Nephron (organoid): ENCODE data around the gene MOB3B.

Source experiments
- H3K27ac Mint-ChIP-seq, 3 experiments: 2 replicates each; pipeline ENCODE4 v1.8.0; 2020; ENCODE audit warnings: mixed read lengths in 3 of 3, mild to moderate bottlenecking in 2 of 3, moderate library complexity in 1 of 3
- H3K27me3 Mint-ChIP-seq: 2 replicates; pipeline ENCODE4 v1.8.0; 2021; ENCODE audit warnings: low read depth, mild to moderate bottlenecking, moderate library complexity, mixed read lengths
- H3K36me3 Mint-ChIP-seq: 2 replicates; pipeline ENCODE4 v1.8.0; 2020; ENCODE audit warnings: low read depth, mixed read lengths
- H3K4me1 Mint-ChIP-seq: 2 replicates; pipeline ENCODE4 v1.8.0; 2020; ENCODE audit warnings: mixed read lengths
- H3K4me3 Mint-ChIP-seq, 3 experiments: 2 replicates each; pipeline ENCODE4 v1.8.0; 2020; ENCODE audit warnings: mild to moderate bottlenecking in 3 of 3, mixed read lengths in 3 of 3, moderate library complexity in 2 of 3
- H3K9me3 Mint-ChIP-seq: 2 replicates; pipeline ENCODE4 v1.8.0; 2020; ENCODE audit warnings: mixed read lengths
- TF ChIP-seq, protein P1 (sequence below), 3 experiments: fragments of 200-600 bp; sonication (generic); IDR thresholded peaks; one replicate each; pipeline ENCODE4 v1.5.0; 2021; ENCODE audit warnings: antibody characterized with exemption in 3 of 3; ENCODE audit not compliant: unreplicated experiment in 3 of 3

MOB3B gene

DNA sequence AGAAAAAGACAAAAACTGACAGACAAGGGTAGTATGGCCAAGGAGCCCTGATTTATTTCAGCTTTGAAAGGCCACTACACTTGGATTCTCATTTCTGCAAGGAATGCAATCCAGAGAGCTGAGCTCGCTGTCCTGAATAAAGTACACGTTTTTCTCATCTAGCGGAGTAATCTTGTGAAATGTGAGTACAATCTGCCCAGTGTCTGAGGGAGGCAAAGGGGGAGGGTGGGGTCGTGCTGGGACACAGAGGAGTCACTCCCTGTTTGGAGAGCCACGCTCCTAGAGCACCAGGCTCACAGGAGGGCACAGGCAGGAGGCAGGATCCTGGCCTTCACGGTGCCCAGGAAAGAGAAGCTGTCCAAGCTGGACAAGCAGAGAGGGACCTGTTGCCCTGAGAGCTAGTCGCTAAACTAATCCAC, 56.5 kb downstream of the MOB3B start:
- H3K9me3 Mint-ChIP-seq: peaks cover 2% of the 10 kb centered on the region
- H3K27me3 Mint-ChIP-seq: no peaks in the 10 kb centered on the region
- H3K27ac Mint-ChIP-seq: peak overlapping the region; percentile 16 to 55 (median 39)
- peaks cover 50% of the 10 kb centered on the region for H3K4me1 Mint-ChIP-seq
- TF ChIP-seq, protein P1, sequence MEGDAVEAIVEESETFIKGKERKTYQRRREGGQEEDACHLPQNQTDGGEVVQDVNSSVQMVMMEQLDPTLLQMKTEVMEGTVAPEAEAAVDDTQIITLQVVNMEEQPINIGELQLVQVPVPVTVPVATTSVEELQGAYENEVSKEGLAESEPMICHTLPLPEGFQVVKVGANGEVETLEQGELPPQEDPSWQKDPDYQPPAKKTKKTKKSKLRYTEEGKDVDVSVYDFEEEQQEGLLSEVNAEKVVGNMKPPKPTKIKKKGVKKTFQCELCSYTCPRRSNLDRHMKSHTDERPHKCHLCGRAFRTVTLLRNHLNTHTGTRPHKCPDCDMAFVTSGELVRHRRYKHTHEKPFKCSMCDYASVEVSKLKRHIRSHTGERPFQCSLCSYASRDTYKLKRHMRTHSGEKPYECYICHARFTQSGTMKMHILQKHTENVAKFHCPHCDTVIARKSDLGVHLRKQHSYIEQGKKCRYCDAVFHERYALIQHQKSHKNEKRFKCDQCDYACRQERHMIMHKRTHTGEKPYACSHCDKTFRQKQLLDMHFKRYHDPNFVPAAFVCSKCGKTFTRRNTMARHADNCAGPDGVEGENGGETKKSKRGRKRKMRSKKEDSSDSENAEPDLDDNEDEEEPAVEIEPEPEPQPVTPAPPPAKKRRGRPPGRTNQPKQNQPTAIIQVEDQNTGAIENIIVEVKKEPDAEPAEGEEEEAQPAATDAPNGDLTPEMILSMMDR (IDR thresholded peaks at IDR 0.05; ENCODE audit: unreplicated experiment in 3 of 3): no peak
- H3K36me3 Mint-ChIP-seq: peaks cover 15% of the 10 kb centered on the region
- no peak overlapping the region for H3K4me3 Mint-ChIP-seq

DNA sequence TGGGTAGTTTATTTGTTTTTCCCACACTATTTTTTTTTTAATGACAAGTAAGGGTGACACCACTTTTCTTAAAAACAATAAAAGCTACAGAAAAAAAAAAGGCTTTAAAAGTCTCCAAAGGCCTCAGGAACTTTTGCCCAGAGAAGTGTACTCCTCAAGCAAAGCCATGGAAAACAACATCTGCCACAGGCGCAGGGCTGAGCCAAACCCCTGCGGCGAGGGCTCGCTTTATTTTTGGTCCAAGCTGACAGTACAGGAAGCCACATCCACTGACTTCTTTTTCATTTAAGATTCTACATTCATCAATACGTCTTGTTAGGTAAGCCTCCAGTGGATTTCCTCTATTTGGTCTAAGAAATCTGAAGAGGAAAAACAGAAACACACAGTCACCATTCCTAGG, 57.4 kb downstream of the MOB3B start:
- H3K27ac Mint-ChIP-seq: peak overlapping the region in 1 of 3 experiments; percentile 39
- H3K36me3 Mint-ChIP-seq: peaks cover 11% of the 10 kb centered on the region
- no peak overlapping the region for H3K4me3 Mint-ChIP-seq
- TF ChIP-seq, protein P1 (IDR thresholded peaks at IDR 0.05; ENCODE audit: unreplicated experiment in 3 of 3): no peak
- no peaks in the 10 kb centered on the region for H3K27me3 Mint-ChIP-seq
- H3K9me3 Mint-ChIP-seq: no peaks in the 10 kb centered on the region
- H3K4me1 Mint-ChIP-seq: peaks cover 48% of the 10 kb centered on the region

DNA sequence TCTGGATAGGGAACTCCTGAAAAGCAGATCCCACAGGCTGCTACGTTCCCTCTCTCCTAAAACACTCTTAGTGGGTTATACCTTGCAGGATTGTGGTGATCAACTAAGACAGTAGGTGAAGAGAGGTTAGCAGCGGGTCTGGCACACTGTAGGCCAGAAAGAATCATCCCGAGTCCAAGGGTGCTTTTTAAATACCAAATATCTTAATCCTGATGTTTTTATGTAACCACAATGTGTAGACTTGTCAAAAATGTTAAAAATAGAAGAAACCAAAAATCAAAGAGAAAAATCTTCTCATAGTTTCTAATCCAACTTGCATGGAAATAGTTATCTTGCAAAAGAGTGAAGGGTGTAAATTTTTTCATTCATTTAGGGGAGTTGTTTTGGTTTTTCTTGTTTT, 57.8 kb downstream of the MOB3B start:
- H3K4me1 Mint-ChIP-seq: peaks cover 44% of the 10 kb centered on the region
- H3K9me3 Mint-ChIP-seq: no peaks in the 10 kb centered on the region
- TF ChIP-seq, protein P1 (IDR thresholded peaks at IDR 0.05; ENCODE audit: unreplicated experiment in 3 of 3): no peak
- H3K27ac Mint-ChIP-seq: peak overlapping the region in 2 of 3 experiments; percentile 39 to 47
- H3K4me3 Mint-ChIP-seq: no peak overlapping the region
- peaks cover 7% of the 10 kb centered on the region for H3K36me3 Mint-ChIP-seq
- no peaks in the 10 kb centered on the region for H3K27me3 Mint-ChIP-seq

DNA sequence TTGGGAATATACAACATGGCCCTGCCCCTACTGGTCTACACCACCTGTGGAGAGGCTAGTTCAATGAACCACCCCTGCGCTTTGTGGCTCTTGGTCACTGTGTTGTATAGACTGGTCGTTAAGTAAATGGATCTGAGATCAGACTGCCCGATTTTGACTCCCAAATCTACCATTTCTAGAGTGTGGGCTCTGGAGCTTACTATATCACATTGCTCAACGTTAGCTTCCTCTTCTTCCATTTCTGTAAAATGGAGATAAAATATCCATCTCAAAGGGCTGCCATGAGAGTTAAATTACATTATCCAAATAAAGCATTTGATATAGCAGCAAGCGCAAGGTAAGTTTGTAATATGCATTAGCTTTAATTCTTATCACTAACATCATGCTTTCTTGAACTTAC, 58.2 kb downstream of the MOB3B start:
- Mint-ChIP-seq H3K4me3 (no peak overlapping the region), H3K4me1 (peaks cover 44% of the 10 kb centered on the region), H3K27ac (peak overlapping the region in 2 of 3 experiments; percentile 18 to 39), H3K36me3 (peaks cover 9% of the 10 kb centered on the region), H3K9me3 (no peaks in the 10 kb centered on the region), H3K27me3 (no peaks in the 10 kb centered on the region)
- TF ChIP-seq, protein P1 (IDR thresholded peaks at IDR 0.05; ENCODE audit: unreplicated experiment in 3 of 3): no peak

DNA sequence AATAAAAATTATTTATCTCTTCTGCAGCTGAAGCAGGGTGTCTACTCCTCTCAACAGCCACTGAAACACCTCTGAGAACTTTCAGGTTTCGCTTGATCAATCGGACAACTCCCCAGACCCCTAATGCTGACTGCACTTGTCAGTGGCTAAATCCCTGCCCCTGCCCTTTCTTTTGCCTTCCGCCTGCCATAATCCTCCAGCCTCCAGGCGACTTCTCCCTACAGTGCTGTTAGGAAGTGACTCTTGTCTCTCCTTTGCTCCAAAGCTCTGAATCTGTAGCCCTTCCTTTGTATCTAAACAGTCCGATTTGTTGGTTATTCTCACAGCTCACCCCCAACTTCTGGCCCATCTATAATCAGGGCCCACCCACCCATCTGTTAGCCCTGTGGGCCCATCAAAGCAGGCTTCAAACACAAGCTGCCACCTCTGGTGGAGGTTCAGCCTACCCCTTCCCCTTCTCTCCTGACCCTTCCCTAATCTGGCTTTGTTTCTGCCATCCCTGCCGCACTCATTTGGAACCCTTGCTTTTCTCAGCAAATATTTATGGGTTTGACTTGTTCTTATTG, 59.2 kb downstream of the MOB3B start:
- peaks cover 14% of the 10 kb centered on the region for H3K36me3 Mint-ChIP-seq
- TF ChIP-seq, protein P1 (IDR thresholded peaks at IDR 0.05; ENCODE audit: unreplicated experiment in 3 of 3): no peak
- H3K4me1 Mint-ChIP-seq: peaks cover 44% of the 10 kb centered on the region
- peak overlapping the region; percentile 12 to 74 (median 50) for H3K27ac Mint-ChIP-seq
- H3K4me3 Mint-ChIP-seq: peak overlapping the region in 1 of 3 experiments; percentile 2
- H3K9me3 Mint-ChIP-seq: no peaks in the 10 kb centered on the region
- H3K27me3 Mint-ChIP-seq: no peaks in the 10 kb centered on the region

DNA sequence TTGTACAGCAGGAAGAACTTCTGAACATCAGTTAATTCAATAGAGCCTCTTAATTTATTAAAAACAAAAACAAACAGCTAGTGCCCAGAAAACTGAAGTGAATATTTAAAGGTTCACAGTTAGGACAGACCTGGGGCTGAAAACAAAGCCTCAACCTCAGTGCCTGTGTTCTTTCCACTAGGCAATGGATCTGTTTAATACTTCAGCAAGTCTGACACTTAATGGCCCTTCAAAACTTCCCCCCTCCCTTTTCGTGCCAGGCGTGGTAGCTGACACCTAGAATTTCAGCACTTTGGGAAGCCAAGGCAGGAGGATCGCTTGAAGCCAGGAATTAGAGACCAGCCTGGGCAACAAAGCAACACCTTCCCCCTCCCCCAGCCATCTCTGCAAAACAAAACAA, 60.1 kb downstream of the MOB3B start:
- peak overlapping the region; percentile 31 to 65 (median 41) for H3K27ac Mint-ChIP-seq
- H3K27me3 Mint-ChIP-seq: no peaks in the 10 kb centered on the region
- H3K9me3 Mint-ChIP-seq: no peaks in the 10 kb centered on the region
- H3K4me3 Mint-ChIP-seq: no peak overlapping the region
- TF ChIP-seq, protein P1 (IDR thresholded peaks at IDR 0.05; ENCODE audit: unreplicated experiment in 3 of 3): no peak
- peaks cover 44% of the 10 kb centered on the region for H3K4me1 Mint-ChIP-seq
- peaks cover 19% of the 10 kb centered on the region for H3K36me3 Mint-ChIP-seq
